GM18508 (cell line): ENCODE results near the gene SPINK2.

ENCODE experiments used
- ATAC-seq: cut with Tn5 transposase; IDR thresholded peaks from one replicate; pipeline ENCODE4 v1.9.1; 2021; ENCODE audit warnings: moderate number of reproducible peaks; ENCODE audit not compliant: insufficient read depth, unreplicated experiment

SPINK2 gene

GRCh38 chr4:56821381-56822243, at the start of gene SPINK2:
Gene SPINK2, minus strand, starts transcription at chr4:56821701. Its CDS starts 39 bp downstream, at chr4:56821662.
- ATAC-seq, result no peak

GRCh38 chr4:56870946-56871345, 49.4 kb upstream of the SPINK2 start:
- no peak for ATAC-seq

GRCh38 chr4:56863441-56864139, 42.1 kb upstream of the SPINK2 start:
- peak; percentile 47 for ATAC-seq

GRCh38 chr4:56861360-56861759, 39.9 kb upstream of the SPINK2 start:
- no peak for ATAC-seq

GRCh38 chr4:56860781-56861180, 39.3 kb upstream of the SPINK2 start:
- ATAC-seq, result no peak

- ATAC-seq, result peak; percentile 38
Measured at GRCh38 chr4:56859841-56860240, 38.3 kb upstream of the SPINK2 start.

- no peak for ATAC-seq
Measured at GRCh38 chr4:56857601-56858309, 36.3 kb upstream of the SPINK2 start.

- no peak for ATAC-seq
Measured at GRCh38 chr4:56856656-56857055, 35.2 kb upstream of the SPINK2 start.

- ATAC-seq, result no peak
Measured at GRCh38 chr4:56850910-56851309, 29.4 kb upstream of the SPINK2 start.

- no peak for ATAC-seq
Measured at GRCh38 chr4:56844802-56845580, 23.5 kb upstream of the SPINK2 start.

- no peak for ATAC-seq
Measured at GRCh38 chr4:56843421-56843899, 22.0 kb upstream of the SPINK2 start.

- ATAC-seq, result no peak
Measured at GRCh38 chr4:56840559-56840958, 19.1 kb upstream of the SPINK2 start.

- ATAC-seq, result peak; percentile 71
Measured at GRCh38 chr4:56828784-56829535, 7.5 kb upstream of the SPINK2 start.

- no peak for ATAC-seq
Measured at GRCh38 chr4:56823933-56824600, 2.6 kb upstream of the SPINK2 start.

- ATAC-seq, result no peak
Measured at GRCh38 chr4:56818797-56819196, 2.7 kb downstream of the SPINK2 start.

- peak; percentile 89 for ATAC-seq
Measured at GRCh38 chr4:56817840-56818491, 3.5 kb downstream of the SPINK2 start.

- ATAC-seq, result no peak
Measured at GRCh38 chr4:56806666-56807065, 14.8 kb downstream of the SPINK2 start.

GRCh38 chr4:56804551-56804950, 16.9 kb downstream of the SPINK2 start:
- ATAC-seq, result no peak
